Measurements from ENCODE around the gene RANBP10. TPM values are rescaled to one million over a fixed set of nuclear protein-coding genes. Genes with fewer than 3 reads are reported as not detected.

RANBP10 gene
- total and polyA plus RNA-seq, 2 donors (not counting 3 experiments of a cell fraction or from before 2014, with no cell fraction given), result 25.6 to 28.8 TPM

DNA sequence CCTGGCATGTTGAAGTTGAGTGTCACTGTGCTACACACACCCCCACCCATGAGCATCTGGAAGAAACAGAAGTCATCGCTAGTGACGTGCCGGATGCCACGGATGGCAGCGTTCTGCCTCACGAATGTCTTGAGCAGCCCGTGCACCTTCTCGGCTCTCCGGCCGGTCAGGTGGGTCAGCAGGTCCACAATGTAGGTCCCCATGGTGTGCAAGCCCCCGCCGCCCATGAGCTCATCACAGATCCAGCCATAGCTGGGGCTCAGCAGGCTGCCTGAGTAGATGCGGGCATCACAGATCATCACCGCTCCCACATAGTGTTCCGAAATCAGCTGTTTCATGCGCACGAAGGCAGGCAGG, 130.8 kb downstream of the RANBP10 start:
- Histone ChIP-seq H2AFZ (ENCODE audit: low read depth, low read length) (no peak overlapping the region), H3K27ac (ENCODE audit: insufficient read depth, low read depth, low read length) (no peak overlapping the region), H3K4me3 (replicated peaks in 1 of 3; ENCODE audit: insufficient read depth in 1 of 3, low read depth in 1 of 3, low read length in 3 of 3) (no peak overlapping the region), H3K27me3 (ENCODE audit: control insufficient read depth in 2 of 2, insufficient read depth in 2 of 2, low read length in 2 of 2) (no peaks in the 10 kb centered on the region), H3K36me3 (ENCODE audit: control insufficient read depth in 2 of 2, extremely low read depth in 1 of 2, insufficient read depth in 2 of 2, low read length in 2 of 2) (peaks cover 0 to 12% of the 10 kb centered on the region in 2 experiments), H3K9me3 (replicated peaks; ENCODE audit: control insufficient read depth, insufficient read depth, low read length) (no peaks in the 10 kb centered on the region), H3K4me1 (ENCODE audit: control insufficient read depth, extremely low read depth, insufficient read depth, low read length) (peaks cover 26% of the 10 kb centered on the region), H3K9ac (replicated peaks; ENCODE audit: extremely low read depth, insufficient read depth, low read length) (no peak overlapping the region), H3K79me2 (ENCODE audit: control insufficient read depth, insufficient read depth, low read length) (no peaks in the 10 kb centered on the region), H3K9me1 (replicated peaks; ENCODE audit: control insufficient read depth, extremely low read depth, insufficient read depth, low read length) (no peaks in the 10 kb centered on the region), H4K20me1 (replicated peaks; ENCODE audit: control insufficient read depth, extremely low read depth, insufficient read depth, low read length) (no peaks in the 10 kb centered on the region), H3K4me2 (ENCODE audit: insufficient read depth, low read length) (no peak overlapping the region)
- no peak for TF ChIP-seq MAX (IDR thresholded peaks at IDR 0.05; ENCODE audit: insufficient read depth, insufficient read length)
- TF ChIP-seq JUN (IDR thresholded peaks at IDR 0.05; ENCODE audit: borderline replicate concordance, insufficient read depth, insufficient read length, low read depth), result no peak
- no peak for TF ChIP-seq POLR2AphosphoS5 (IDR thresholded peaks at IDR 0.05; ENCODE audit: insufficient read depth, low read depth, low read length)
- no peak for TF ChIP-seq POLR2A (IDR thresholded peaks at IDR 0.05; ENCODE audit: low read depth, low read length)
- TF ChIP-seq FOS (IDR thresholded peaks at IDR 0.05; ENCODE audit: borderline replicate concordance, insufficient read depth, low read length), result no peak
- no peak for TF ChIP-seq MYC (IDR thresholded peaks at IDR 0.05; ENCODE audit: low read depth, low read length)
- TF ChIP-seq GATA2 (IDR thresholded peaks at IDR 0.05; ENCODE audit: insufficient read depth, insufficient read length, low read depth, low read length), result no peak
- no peak for TF ChIP-seq EZH2 (IDR thresholded peaks at IDR 0.05; ENCODE audit: borderline replicate concordance, low read depth, low read length, severe bottlenecking)
- TF ChIP-seq, protein P1, sequence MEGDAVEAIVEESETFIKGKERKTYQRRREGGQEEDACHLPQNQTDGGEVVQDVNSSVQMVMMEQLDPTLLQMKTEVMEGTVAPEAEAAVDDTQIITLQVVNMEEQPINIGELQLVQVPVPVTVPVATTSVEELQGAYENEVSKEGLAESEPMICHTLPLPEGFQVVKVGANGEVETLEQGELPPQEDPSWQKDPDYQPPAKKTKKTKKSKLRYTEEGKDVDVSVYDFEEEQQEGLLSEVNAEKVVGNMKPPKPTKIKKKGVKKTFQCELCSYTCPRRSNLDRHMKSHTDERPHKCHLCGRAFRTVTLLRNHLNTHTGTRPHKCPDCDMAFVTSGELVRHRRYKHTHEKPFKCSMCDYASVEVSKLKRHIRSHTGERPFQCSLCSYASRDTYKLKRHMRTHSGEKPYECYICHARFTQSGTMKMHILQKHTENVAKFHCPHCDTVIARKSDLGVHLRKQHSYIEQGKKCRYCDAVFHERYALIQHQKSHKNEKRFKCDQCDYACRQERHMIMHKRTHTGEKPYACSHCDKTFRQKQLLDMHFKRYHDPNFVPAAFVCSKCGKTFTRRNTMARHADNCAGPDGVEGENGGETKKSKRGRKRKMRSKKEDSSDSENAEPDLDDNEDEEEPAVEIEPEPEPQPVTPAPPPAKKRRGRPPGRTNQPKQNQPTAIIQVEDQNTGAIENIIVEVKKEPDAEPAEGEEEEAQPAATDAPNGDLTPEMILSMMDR (IDR thresholded peaks at IDR 0.05; ENCODE audit: extremely low read depth in 1 of 2, insufficient read depth in 1 of 2, low read depth in 1 of 2, low read length in 2 of 2), result no peak
- ChIA-PET POLR2A (no interaction called here), CTCF (interaction anchor here (2.5 kb wide), 1 partner anchor 131 kb away, joined by 8 read pairs; the partner anchor contains the start of genes RANBP10 and TSNAXIP1)
- intact Hi-C loops (cut with micrococcal nuclease) (no loop called here), dilution Hi-C loops (cut with MboI; ENCODE audit: extremely low pct_ligation_motif_present, low sequenced_read_pairs) (loop anchor here (25.0 kb wide), 1 partner anchor 237 kb away; no protein-coding TSS in a partner anchor)
- no TSS peak for BruUV-seq (replicated peaks)
- DNase-seq (ENCODE audit: low read depth, low spot score), result no peak
- no peak for FAIRE-seq

All from endothelial cell of umbilical vein (primary cell).